HEK293 (cell line): ENCODE measurements around the gene TAF1D.
A peak's percentile ranks its signal among the peaks of the same experiment; 100 is the strongest.

Experiments used
- IKZF3 ChIP-seq: fragments of 450-650 bp; IDR thresholded peaks from 2 replicates; pipeline ENCODE4 v1.5.0; 2018; ENCODE audit warnings: missing biosample characterization, mild to moderate bottlenecking, missing genetic modification characterization, moderate library complexity
- PATZ1 ChIP-seq: fragments of 450-650 bp; formaldehyde crosslinking; IDR thresholded peaks from 2 replicates; pipeline ENCODE4 v1.5.1; 2016; ENCODE audit warnings: missing biosample characterization, missing genetic modification characterization
- PBX3 ChIP-seq: sonication (generic); formaldehyde crosslinking; IDR thresholded peaks from 2 replicates; pipeline ENCODE4 v1.8.1; 2022; ENCODE audit warnings: mild to moderate bottlenecking, moderate library complexity, missing genetic modification reagents
- ZBTB20 ChIP-seq: fragments of 450-650 bp; formaldehyde crosslinking; IDR thresholded peaks from 2 replicates; pipeline ENCODE4 v1.5.1; 2016; ENCODE audit warnings: missing biosample characterization, missing genetic modification characterization
- ZBTB7A ChIP-seq: fragments of 450-650 bp; formaldehyde crosslinking; IDR thresholded peaks from 2 replicates; pipeline ENCODE4 v1.5.1; 2016; ENCODE audit warnings: low read depth, missing biosample characterization, missing genetic modification characterization
- ZNF121 ChIP-seq: fragments of 450-650 bp; formaldehyde crosslinking; IDR thresholded peaks from 2 replicates; pipeline ENCODE4 v1.5.1; 2016; ENCODE audit warnings: missing biosample characterization, missing genetic modification characterization
- ZNF18 ChIP-seq: fragments of 450-650 bp; formaldehyde crosslinking; IDR thresholded peaks from 2 replicates; pipeline ENCODE4 v1.5.1; 2016; ENCODE audit warnings: missing biosample characterization, missing genetic modification characterization
- ZNF2 ChIP-seq: fragments of 450-650 bp; formaldehyde crosslinking; IDR thresholded peaks from 2 replicates; pipeline ENCODE4 v1.5.1; 2016; ENCODE audit warnings: missing biosample characterization, missing genetic modification characterization
- ZNF214 ChIP-seq: fragments of 450-650 bp; formaldehyde crosslinking; IDR thresholded peaks from 2 replicates; pipeline ENCODE4 v1.5.1; 2017; ENCODE audit warnings: missing biosample characterization, mild to moderate bottlenecking, missing genetic modification characterization, borderline replicate concordance
- ZNF223 ChIP-seq: fragments of 450-650 bp; formaldehyde crosslinking; IDR thresholded peaks from 2 replicates; pipeline ENCODE4 v1.5.1; 2016; ENCODE audit warnings: missing biosample characterization, missing genetic modification characterization
- ZNF354C ChIP-seq: fragments of 450-650 bp; formaldehyde crosslinking; IDR thresholded peaks from 2 replicates; pipeline ENCODE4 v1.5.1; 2016; ENCODE audit warnings: missing biosample characterization, missing genetic modification characterization, low read depth, borderline replicate concordance
- ZNF366 ChIP-seq: fragments of 450-650 bp; formaldehyde crosslinking; conservative IDR thresholded peaks from 2 replicates; pipeline ENCODE4 v1.5.1; 2016; ENCODE audit warnings: missing biosample characterization, missing genetic modification characterization
- ZNF391 ChIP-seq: fragments of 450-650 bp; formaldehyde crosslinking; IDR thresholded peaks from 2 replicates; pipeline ENCODE4 v1.5.1; 2016; ENCODE audit warnings: low read depth, missing biosample characterization, missing genetic modification characterization, borderline replicate concordance
- ZNF416 ChIP-seq: fragments of 450-650 bp; formaldehyde crosslinking; IDR thresholded peaks from 2 replicates; pipeline ENCODE4 v1.5.1; 2016; ENCODE audit warnings: missing biosample characterization, missing genetic modification characterization
- ZNF433 ChIP-seq: fragments of 450-650 bp; formaldehyde crosslinking; IDR thresholded peaks from 2 replicates; pipeline ENCODE4 v1.5.1; 2016; ENCODE audit warnings: missing biosample characterization, missing genetic modification characterization, low read depth
- ZNF518A ChIP-seq: fragments of 450-650 bp; formaldehyde crosslinking; conservative IDR thresholded peaks from 2 replicates; pipeline ENCODE4 v1.5.1; 2016; ENCODE audit warnings: low read depth, missing biosample characterization, missing genetic modification characterization
- ZNF521 ChIP-seq: fragments of 450-650 bp; formaldehyde crosslinking; IDR thresholded peaks from 2 replicates; pipeline ENCODE4 v1.5.1; 2017; ENCODE audit warnings: missing biosample characterization, mild to moderate bottlenecking, missing genetic modification characterization
- ZNF639 ChIP-seq: fragments of 450-650 bp; formaldehyde crosslinking; IDR thresholded peaks from 2 replicates; pipeline ENCODE4 v1.5.1; 2016; ENCODE audit warnings: missing biosample characterization, missing genetic modification characterization
- ZNF692 ChIP-seq: fragments of 450-650 bp; formaldehyde crosslinking; IDR thresholded peaks from 2 replicates; pipeline ENCODE4 v1.5.1; 2016; ENCODE audit warnings: missing biosample characterization, missing genetic modification characterization
- ZNF701 ChIP-seq: fragments of 450-650 bp; formaldehyde crosslinking; IDR thresholded peaks from 2 replicates; pipeline ENCODE4 v1.5.1; 2016; ENCODE audit warnings: missing biosample characterization, missing genetic modification characterization
- ZNF776 ChIP-seq: fragments of 450-650 bp; formaldehyde crosslinking; IDR thresholded peaks from 2 replicates; pipeline ENCODE4 v1.5.0; 2017; ENCODE audit warnings: missing biosample characterization, missing genetic modification characterization, borderline replicate concordance
- ZNF791 ChIP-seq: fragments of 450-650 bp; formaldehyde crosslinking; IDR thresholded peaks from 2 replicates; pipeline ENCODE4 v1.5.1; 2016; ENCODE audit warnings: missing biosample characterization, missing genetic modification characterization
- ZNF837 ChIP-seq: fragments of 450-650 bp; formaldehyde crosslinking; IDR thresholded peaks from 2 replicates; pipeline ENCODE4 v1.5.1; 2016; ENCODE audit warnings: missing biosample characterization, missing genetic modification characterization
- ZSCAN16 ChIP-seq: fragments of 450-650 bp; formaldehyde crosslinking; IDR thresholded peaks from 2 replicates; pipeline ENCODE4 v1.5.1; 2016; ENCODE audit warnings: missing biosample characterization, missing genetic modification characterization
- ZXDB ChIP-seq: fragments of 450-650 bp; formaldehyde crosslinking; IDR thresholded peaks from 2 replicates; pipeline ENCODE4 v1.5.1; 2016; ENCODE audit warnings: missing biosample characterization, missing genetic modification characterization

TAF1D gene

GRCh38 chr11:93784145-93784934, 43.0 kb upstream of the TAF1D start, which contains the start of gene MED17 (continued):
- TF ChIP-seq ZNF776 (tag by site-specific recombination) (no peak), ZNF433 (tag by site-specific recombination) (no peak), ZSCAN16 (tag by site-specific recombination) (0 out of 2 replicates have a peak, but pooled peaks have one; percentile 21), ZNF391 (tag by site-specific recombination) (no peak), ZNF366 (tag by site-specific recombination) (no peak), ZNF416 (tag by site-specific recombination) (no peak), ZNF518A (tag by site-specific recombination) (peak; percentile 64; the same call in 1 of the 2 replicates), ZNF121 (tag by site-specific recombination) (0 out of 2 replicates have a peak, but pooled peaks have one; percentile 31), IKZF3 (tag by site-specific recombination) (no peak), ZNF639 (no peak), ZNF791 (tag by site-specific recombination) (no peak), ZBTB20 (tag by site-specific recombination) (peak; percentile 68), ZNF18 (tag by site-specific recombination) (no peak), ZNF214 (tag by site-specific recombination) (no peak), ZNF223 (tag by site-specific recombination) (no peak), ZNF701 (tag by site-specific recombination) (no peak), ZNF2 (tag by site-specific recombination) (peak; percentile 64; the same call in 1 of the 2 replicates), ZBTB7A (0 out of 2 replicates have a peak, but pooled peaks have one; percentile 42), PBX3 (peak; percentile 70; the same call in 1 of the 2 replicates), ZNF837 (tag by site-specific recombination) (no peak), ZNF354C (no peak), ZNF692 (tag by site-specific recombination) (peak; percentile 61; the same call in 1 of the 2 replicates), PATZ1 (tag by site-specific recombination) (peak; percentile 40; the same call in 1 of the 2 replicates), ZNF521 (tag by site-specific recombination) (no peak), ZXDB (tag by site-specific recombination) (0 out of 2 replicates have a peak, but pooled peaks have one; percentile 41)
